ENCODE measurements around the gene ZNF160. TPM values are rescaled to one million over a fixed set of nuclear protein-coding genes. Genes with fewer than 3 reads are reported as not detected.

ZNF160 gene
- total and polyA plus RNA-seq, 9 of the 15 experiments (the other 6 are each of a cell fraction or from before 2014, with no cell fraction given): 3.6 to 22.1 (median 11.8) TPM

GRCh38 chr19:53123400-53123799 lies 20.2 kb upstream of the ZNF160 start (continued):
- no peak for TF ChIP-seq CBX5 (IDR thresholded peaks at IDR 0.05; ENCODE audit: borderline replicate concordance, low read depth)
- TF ChIP-seq E2F6 (IDR thresholded peaks at IDR 0.05; ENCODE audit: borderline replicate concordance in 1 of 2, extremely low read depth in 1 of 2, insufficient read depth in 1 of 2, insufficient read length in 1 of 2, low read depth in 1 of 2, low read length in 1 of 2, poor library complexity in 1 of 2, severe bottlenecking in 1 of 2): no peak
- TF ChIP-seq JUN (IDR thresholded peaks at IDR 0.05; ENCODE audit: borderline replicate concordance, low read depth, low read length): no peak
- TF ChIP-seq JUN (CRISPR knock-in tag; IDR thresholded peaks at IDR 0.05; ENCODE audit: borderline replicate concordance): no peak
- no peak for TF ChIP-seq ZNF146 (CRISPR knock-in tag; IDR thresholded peaks at IDR 0.05; ENCODE audit: unreplicated experiment)
- no peak for TF ChIP-seq DNMT1 (IDR thresholded peaks at IDR 0.05)

GRCh38 chr19:53112286-53112685 lies 9.1 kb upstream of the ZNF160 start:
- H4K20me1 ChIP-seq (replicated peaks; ENCODE audit: control insufficient read depth, insufficient read depth, low read length): no peaks in the 10 kb centered on the region
- TF ChIP-seq ZNF316 (IDR thresholded peaks at IDR 0.05): 0 out of 2 replicates have a peak, but pooled peaks have one; percentile 6
- TF ChIP-seq MTA1 (IDR thresholded peaks at IDR 0.05; ENCODE audit: borderline replicate concordance): no peak
- H3K79me2 ChIP-seq (ENCODE audit: control insufficient read depth, insufficient read depth, low read length): no peaks in the 10 kb centered on the region
- H2AFZ ChIP-seq (ENCODE audit: low read depth, low read length): no peak overlapping the region
- peaks cover 1% of the 10 kb centered on the region; the same call in 1 of the 2 replicates for H3K9me3 ChIP-seq (replicated peaks; ENCODE audit: control insufficient read depth, insufficient read depth, low read depth, low read length)
- 0% methylated on average over 2 of the region's 2 CpGs for WGBS (ENCODE audit: insufficient coverage, low coverage, missing lambda C conversion rate)
- in situ Hi-C loops (cut with MboI): no loop called here
- BruUV-seq (replicated peaks): no TSS peak
- no peaks in the 10 kb centered on the region for H3K9me1 ChIP-seq (ENCODE audit: control insufficient read depth, insufficient read depth, low read length)
- no peak for ATAC-seq
- ChIA-PET CTCF (ENCODE audit: low intra/inter-chr PET ratio) (no interaction called here), POLR2A (interaction anchor here (0.7 kb wide), 1 partner anchor 1686 kb away, joined by 4 read pairs; no protein-coding TSS in a partner anchor)
- DNase-seq (ENCODE audit: extremely low read depth in 1 of 4, low spot score in 3 of 4): no peak
- no peaks in the 10 kb centered on the region; a peak in 1 of 5 replicates for H3K4me1 ChIP-seq (replicated peaks in 1 of 2; ENCODE audit: control insufficient read depth in 2 of 2, insufficient read depth in 2 of 2, low read length in 2 of 2)
- no peak overlapping the region for H3K4me2 ChIP-seq (ENCODE audit: insufficient read depth, low read length)
- H3K27ac ChIP-seq (ENCODE audit: extremely low read depth, low read depth, low read length): no peak overlapping the region
- H3K4me3 ChIP-seq: no peak overlapping the region
- FAIRE-seq: no peak
- intact Hi-C loops (cut with micrococcal nuclease): no loop called here
- no peaks in the 10 kb centered on the region for H3K36me3 ChIP-seq (ENCODE audit: control insufficient read depth, insufficient read depth, low read length)
- H3K9ac ChIP-seq (ENCODE audit: insufficient read depth in 1 of 2, low read depth in 2 of 2, low read length in 2 of 2): no peak overlapping the region
- H3K27me3 ChIP-seq (ENCODE audit: control insufficient read depth in 2 of 2, insufficient read depth in 2 of 2, low read length in 2 of 2): peaks cover 2 to 22% of the 10 kb centered on the region in 2 experiments; a peak in 2 of 5 replicates

All from K562 (cell line).